GM21576 (cell line): ENCODE data around the gene CTNNA3.

Experiments used
- ATAC-seq: cut with Tn5 transposase; IDR thresholded peaks from one replicate; pipeline ENCODE4 v1.9.1; 2021; ENCODE audit warnings: mild to moderate bottlenecking, moderate library complexity; ENCODE audit not compliant: unreplicated experiment

The CTNNA3 gene

GRCh38 chr10:66204838-66205237 is 1491.2 kb downstream of the CTNNA3 start:
- no peak for ATAC-seq

- no peak for ATAC-seq
These were observed 1493.9 kb downstream of the CTNNA3 start for GRCh38 chr10:66202101-66202500.

DNA sequence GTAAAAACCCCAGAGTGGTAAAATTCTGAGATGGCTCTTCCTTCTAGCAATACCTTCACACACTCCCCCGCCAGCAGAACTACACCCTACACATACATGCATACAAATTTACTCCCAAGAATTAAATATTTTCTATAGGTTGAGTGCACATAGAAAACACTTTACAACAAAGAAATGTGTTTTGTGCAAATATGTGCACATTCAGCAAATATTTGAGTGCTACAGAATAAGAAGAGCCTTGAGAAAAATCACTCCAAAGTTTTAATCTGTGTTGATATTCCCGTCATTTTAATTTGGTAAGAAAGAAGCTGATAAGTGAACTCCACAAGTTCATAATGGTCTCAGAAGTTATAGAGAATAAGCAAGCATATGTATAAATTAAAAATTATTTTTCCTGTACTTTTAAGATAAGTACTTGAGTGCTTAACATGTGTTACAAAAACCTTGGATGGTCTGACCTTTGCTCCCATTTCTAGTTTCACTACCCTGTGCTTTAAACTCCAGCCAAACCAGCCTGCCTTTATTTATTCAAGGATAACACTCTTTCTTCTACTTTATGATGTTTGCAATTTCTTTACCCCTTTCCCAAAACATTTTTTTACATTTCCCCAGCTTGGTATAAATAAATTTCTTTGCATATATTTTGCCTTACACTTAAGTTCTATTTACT is 1503.7 kb downstream of the CTNNA3 start:
- no peak for ATAC-seq

DNA sequence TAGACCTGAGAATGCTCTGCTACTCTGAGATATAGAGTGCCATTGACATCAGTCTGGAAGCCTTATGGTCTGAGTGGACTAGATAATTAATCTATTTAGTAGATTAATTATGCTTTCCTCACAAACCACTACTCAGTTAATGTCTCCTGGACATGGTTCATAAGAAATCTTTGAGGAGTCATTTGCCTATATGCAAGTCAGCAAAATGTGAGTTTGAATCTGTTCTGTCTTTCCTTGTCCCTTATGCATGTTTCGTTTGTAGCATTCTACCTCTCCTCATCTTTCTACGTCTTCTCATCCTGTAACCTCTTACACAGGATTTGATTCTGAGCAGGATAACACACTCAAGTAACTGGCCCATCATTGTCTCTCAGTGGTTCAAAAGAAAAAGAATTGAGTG is 1505.6 kb downstream of the CTNNA3 start:
- no peak for ATAC-seq

- ATAC-seq = no peak
These were observed 1506.7 kb downstream of the CTNNA3 start for GRCh38 chr10:66189271-66189670.

DNA sequence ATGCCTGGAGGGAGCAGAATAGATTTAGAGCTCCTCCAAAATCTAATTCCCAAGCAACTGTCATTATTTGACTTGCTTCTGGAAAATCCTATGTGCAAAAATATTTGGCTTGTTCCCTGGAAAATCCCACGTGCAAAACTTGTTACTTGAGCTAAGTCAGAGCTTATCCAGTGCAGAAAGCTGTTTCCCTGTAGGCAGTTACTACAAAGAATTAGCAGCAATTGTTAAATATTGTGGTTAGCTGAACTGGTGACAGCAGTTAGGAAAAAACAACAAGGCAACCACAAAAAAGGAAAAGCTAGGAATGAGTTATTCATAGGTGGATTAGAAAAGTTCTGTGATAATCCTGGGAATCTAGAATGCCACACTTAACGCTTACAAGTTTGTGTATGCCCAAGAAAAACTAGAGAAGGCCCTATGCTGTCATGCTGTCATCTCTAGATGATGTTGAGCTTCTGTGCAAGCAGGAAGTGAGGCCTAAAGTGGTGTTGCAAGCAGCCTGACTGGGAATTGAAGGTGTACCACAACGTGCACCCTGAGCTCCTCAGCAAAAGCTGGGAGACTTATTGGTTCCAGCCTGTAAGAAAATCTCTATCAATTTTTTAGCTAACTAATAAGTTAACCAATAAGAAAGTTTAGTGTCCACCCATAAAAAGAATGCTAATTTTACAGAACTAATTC is 1508.8 kb downstream of the CTNNA3 start:
- ATAC-seq = no peak

GRCh38 chr10:66183028-66183427 is 1513.0 kb downstream of the CTNNA3 start:
- ATAC-seq = no peak

- ATAC-seq = peak; percentile 94
These were observed 1515.2 kb downstream of the CTNNA3 start for GRCh38 chr10:66180581-66181318.

DNA sequence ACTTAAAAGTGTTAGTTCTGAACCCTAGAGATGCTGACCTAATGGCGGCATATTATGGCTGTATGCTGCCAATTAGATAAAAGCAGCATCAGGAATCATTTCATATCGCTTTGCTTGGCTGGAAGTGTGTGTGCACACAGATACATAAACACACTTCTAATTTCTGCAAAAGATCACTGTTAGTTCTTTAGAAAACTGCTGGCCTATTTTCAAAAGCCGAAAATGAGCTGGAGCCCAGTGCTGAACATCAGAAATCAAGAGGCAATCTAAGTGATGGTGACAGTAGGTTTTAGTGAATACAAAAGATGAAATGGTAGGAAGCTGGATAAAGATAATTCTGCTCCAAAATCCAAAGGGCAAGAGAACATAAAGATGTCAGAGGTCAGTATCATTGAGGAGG is 1516.0 kb downstream of the CTNNA3 start:
- no peak for ATAC-seq

GRCh38 chr10:66176772-66177171 is 1519.2 kb downstream of the CTNNA3 start:
- no peak for ATAC-seq

DNA sequence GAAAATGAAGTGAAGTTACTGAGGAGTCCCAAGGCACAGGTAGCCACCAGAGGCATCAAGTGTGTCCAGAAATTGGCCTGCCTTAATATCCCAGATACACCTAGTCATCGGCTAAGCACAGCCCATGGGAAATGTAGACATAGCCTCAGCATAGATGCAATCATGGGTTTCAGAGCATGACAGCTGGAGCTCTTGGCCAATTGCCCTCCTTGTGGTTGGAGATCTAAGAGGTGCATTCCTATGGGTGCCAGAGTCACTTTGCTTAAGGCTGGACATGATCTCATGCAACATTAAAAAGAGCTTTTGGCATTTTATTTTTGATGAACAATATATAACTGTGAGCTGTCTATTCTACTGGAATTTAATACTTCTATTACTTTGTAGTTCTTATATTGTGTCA is 1528.2 kb downstream of the CTNNA3 start:
- ATAC-seq = no peak

- ATAC-seq = no peak
These were observed 1533.3 kb downstream of the CTNNA3 start for GRCh38 chr10:66162560-66163143.

GRCh38 chr10:66151346-66151745 is 1544.6 kb downstream of the CTNNA3 start:
- no peak for ATAC-seq

DNA sequence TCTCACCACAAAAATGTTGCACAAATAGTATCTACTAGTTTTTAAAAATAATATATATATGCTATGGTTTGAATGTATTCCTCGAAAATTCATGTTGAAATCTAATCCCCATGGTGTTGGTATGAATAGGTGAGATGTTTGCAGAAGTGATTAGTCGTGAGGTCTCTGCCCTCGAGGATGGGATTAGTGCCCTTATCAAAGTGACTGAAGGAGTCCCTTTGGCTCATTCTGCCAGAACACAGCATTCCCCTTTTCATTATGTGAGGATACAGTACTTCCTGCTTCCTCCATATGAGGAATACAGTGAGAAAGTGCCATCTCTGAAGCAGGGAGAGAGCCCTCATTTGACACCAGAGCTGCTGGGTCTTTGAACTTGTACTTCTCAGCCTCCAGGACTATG is 1547.7 kb downstream of the CTNNA3 start:
- no peak for ATAC-seq

GRCh38 chr10:66144016-66144415 is 1552.0 kb downstream of the CTNNA3 start:
- ATAC-seq = no peak

- no peak for ATAC-seq
These were observed 1593.2 kb downstream of the CTNNA3 start for GRCh38 chr10:66102756-66103155.

GRCh38 chr10:66098595-66099480 is 1597.2 kb downstream of the CTNNA3 start:
- ATAC-seq = no peak

DNA sequence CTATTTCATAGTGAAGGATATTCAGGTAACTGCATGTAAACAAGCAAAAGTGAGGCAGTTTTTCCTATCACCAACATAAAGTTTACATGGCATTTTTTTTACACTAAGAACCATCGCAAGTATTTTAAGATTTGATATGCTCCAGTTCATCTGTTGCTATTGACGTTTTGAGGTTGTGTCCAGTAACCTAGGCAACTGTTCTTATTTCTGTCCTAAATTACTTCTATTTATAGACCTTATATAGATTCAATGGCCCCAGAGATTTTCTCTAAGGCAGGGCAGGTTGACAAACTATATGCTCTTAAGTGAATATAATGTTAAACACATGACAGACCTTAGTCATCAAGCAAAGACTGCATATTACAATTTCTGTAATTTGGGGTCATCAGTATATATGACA is 1600.4 kb downstream of the CTNNA3 start:
- ATAC-seq = no peak

DNA sequence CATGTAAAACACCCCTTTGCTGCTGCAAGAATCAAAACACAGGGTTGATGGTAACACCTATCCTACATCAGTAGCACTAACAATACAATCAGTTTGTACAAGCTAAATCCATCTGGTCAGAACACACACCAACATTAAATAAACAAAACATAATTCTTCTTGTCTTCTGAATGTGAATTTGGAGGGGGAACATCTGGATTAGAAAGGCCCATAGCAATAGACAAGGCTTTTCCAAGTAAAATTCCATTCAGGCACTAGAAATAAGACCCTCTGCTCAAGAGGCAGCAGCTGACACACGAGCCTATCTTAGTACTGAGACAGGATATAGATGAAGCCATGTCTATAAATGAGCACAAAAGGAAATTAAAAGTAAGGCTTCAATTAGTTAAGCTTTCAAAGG is 1610.1 kb downstream of the CTNNA3 start:
- ATAC-seq = no peak

DNA sequence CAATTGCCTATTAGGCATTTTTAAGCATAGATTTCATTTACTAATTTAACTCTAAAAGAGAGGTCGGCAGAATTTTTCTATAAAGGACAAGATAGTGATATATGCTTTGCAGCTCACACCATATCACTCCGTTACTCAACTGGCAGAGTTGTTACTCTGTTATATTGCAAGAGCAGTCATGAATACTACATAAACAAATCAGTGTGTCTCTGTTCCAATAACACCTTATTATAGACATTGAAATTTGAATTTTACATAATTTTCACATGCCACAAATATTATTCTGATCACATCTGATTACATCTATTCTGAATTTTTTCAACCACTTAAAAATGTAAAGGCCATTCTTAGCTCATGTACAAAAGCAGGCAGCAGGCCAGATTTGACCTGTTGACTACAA is 1624.1 kb downstream of the CTNNA3 start:
- ATAC-seq = no peak

DNA sequence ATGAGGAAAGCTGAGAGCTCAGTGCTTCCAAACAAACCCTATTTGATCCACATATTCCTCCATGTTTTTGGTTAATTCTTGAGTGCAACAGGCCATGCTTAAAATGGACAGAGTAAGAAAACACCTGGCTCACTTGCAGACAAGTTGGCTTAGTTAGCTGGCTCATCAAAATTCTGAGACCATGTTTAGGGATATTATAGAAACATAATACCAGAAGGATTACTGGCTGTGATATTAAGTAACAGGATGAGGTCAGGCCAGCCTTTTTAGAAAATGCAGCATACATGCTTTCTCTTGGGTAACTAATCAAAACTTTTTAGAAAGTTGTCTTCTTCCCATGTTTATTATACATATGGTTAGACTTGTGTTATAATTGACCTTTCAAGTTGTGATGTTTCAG is 1637.4 kb downstream of the CTNNA3 start:
- ATAC-seq = no peak
